SK-N-SH (cell line): ENCODE data around the gene PPP1R1C. TPM values are rescaled to one million over a fixed set of nuclear protein-coding genes. Genes with fewer than 3 reads are reported as not detected.

Source experiments
- CTCF ChIA-PET: fragments of 300-600, 350-600 bp; formaldehyde crosslinking; extraction: SDS; loops from one replicate; lab custom pipeline; 2021; lab: Yijun Ruan, JAX
- POLR2A ChIA-PET: fragments of 350-600 bp; sonication (Branson Sonifier 250); formaldehyde crosslinking; extraction: SDS; loops from one replicate; lab custom pipeline; 2020; ENCODE audit warnings: antibody characterized with exemption, inconsistent platforms; lab: Yijun Ruan, JAX
- DNase-seq: peaks from one replicate; pipeline ENCODE4 v3.0.0; 2012
- H2AFZ ChIP-seq: fragments of 200-600 bp; sonication (generic); 2 replicates; pipeline ENCODE4 v1.8.1; 2016; ENCODE audit warnings: antibody characterized with exemption, mild to moderate bottlenecking, low read depth
- H3F3A ChIP-seq: fragments of 200-600 bp; sonication (generic); replicated peaks from 2 replicates; pipeline ENCODE3; 2016; ENCODE audit warnings: antibody characterized with exemption, mild to moderate bottlenecking; ENCODE audit not compliant: insufficient read depth
- H3K27ac ChIP-seq, 2 experiments: fragments of 200-500 bp in 1 of 2; fragments of 200-600 bp in 1 of 2; sonication (Bioruptor generic) in 1 of 2; sonication (generic), shearing (Covaris generic) in 1 of 2; 2 replicates each; pipeline versions ENCODE4 v1.5.1 to v1.6.1; 2014 to 2016; ENCODE audit warnings: low read depth in 2 of 2, inconsistent platforms in 1 of 2, low read length in 1 of 2, mild to moderate bottlenecking in 1 of 2, mixed read lengths in 1 of 2
- H3K27me3 ChIP-seq: fragments of 200-600 bp; sonication (generic), shearing (Covaris generic); 2 replicates; pipeline ENCODE4 v1.6.1; 2016; ENCODE audit warnings: mixed run types; ENCODE audit not compliant: insufficient read depth
- H3K36me3 ChIP-seq, 2 experiments: fragments of 200-500 bp in 1 of 2; fragments of 200-600 bp in 1 of 2; sonication (Bioruptor generic) in 1 of 2; sonication (generic) in 1 of 2; replicated peaks in 1 of 2; 2 replicates each; pipeline versions ENCODE3 to v1.5.1; 2014 to 2016; ENCODE audit warnings: low read length in 1 of 2, mild to moderate bottlenecking in 1 of 2; ENCODE audit not compliant: insufficient read depth in 2 of 2, control insufficient read depth in 1 of 2
- H3K4me1 ChIP-seq, 2 experiments: fragments of 200-500 bp in 1 of 2; fragments of 200-600 bp in 1 of 2; sonication (Bioruptor generic) in 1 of 2; sonication (generic), shearing (Covaris generic) in 1 of 2; 2 replicates each; pipeline versions ENCODE4 v1.5.1 to v1.6.1; 2014 to 2016; ENCODE audit warnings: low read depth in 1 of 2, low read length in 1 of 2, mixed run types in 1 of 2; ENCODE audit not compliant: insufficient read depth in 2 of 2, control insufficient read depth in 1 of 2
- H3K4me2 ChIP-seq: fragments of 200-600 bp; sonication (generic), shearing (Covaris generic); 2 replicates; pipeline ENCODE4 v1.6.1; 2017; ENCODE audit warnings: mixed run types
- H3K4me3 ChIP-seq, 2 experiments: fragments of 200-500 bp in 1 of 2; fragments of 200-600 bp in 1 of 2; sonication (Bioruptor generic) in 1 of 2; sonication (generic), shearing (Covaris generic) in 1 of 2; 2 replicates each; pipeline versions ENCODE4 v1.5.1 to v1.8.1; 2014 to 2016; ENCODE audit warnings: low read depth in 2 of 2, inconsistent platforms in 1 of 2, low read length in 1 of 2, mild to moderate bottlenecking in 1 of 2, mixed read lengths in 1 of 2, moderate library complexity in 1 of 2
- H3K79me2 ChIP-seq: fragments of 200-600 bp; sonication (generic); 2 replicates; pipeline ENCODE4 v1.8.1; 2017; ENCODE audit warnings: mild to moderate bottlenecking; ENCODE audit not compliant: insufficient read depth
- H3K9ac ChIP-seq: fragments of 200-600 bp; sonication (generic); 2 replicates; pipeline ENCODE4 v1.6.1; 2017; ENCODE audit warnings: mixed run types
- H3K9me2 ChIP-seq: fragments of 200-600 bp; sonication (generic); 2 replicates; pipeline ENCODE4 v1.6.1; 2017; ENCODE audit warnings: mixed run types
- H3K9me3 ChIP-seq: fragments of 200-600 bp; sonication (generic); 2 replicates; pipeline ENCODE4 v1.6.1; 2017; ENCODE audit warnings: mixed run types, mild to moderate bottlenecking, moderate library complexity
- H4K20me1 ChIP-seq: fragments of 200-600 bp; sonication (generic); 2 replicates; pipeline ENCODE4 v1.6.1; 2017; ENCODE audit warnings: mild to moderate bottlenecking, mixed run types; ENCODE audit not compliant: insufficient read depth
- CHD2 ChIP-seq: fragments of 150-350 bp; IDR thresholded peaks from 2 replicates; pipeline ENCODE4 v1.6.1; 2018; ENCODE audit warnings: low read length; ENCODE audit not compliant: partially characterized antibody
- CTCF ChIP-seq: fragments of 200-600 bp; sonication (generic); IDR thresholded peaks from 2 replicates; pipeline ENCODE4 v1.6.1; 2017; ENCODE audit warnings: antibody characterized with exemption, mild to moderate bottlenecking, moderate library complexity
- ELF1 ChIP-seq: IDR thresholded peaks from 2 replicates; pipeline ENCODE4 v1.4.0; 2012
- FOSL2 ChIP-seq: IDR thresholded peaks from 2 replicates; pipeline ENCODE4 v1.4.0; 2012; ENCODE audit warnings: low read depth, mild to moderate bottlenecking, moderate library complexity, borderline replicate concordance
- JUND ChIP-seq: IDR thresholded peaks from 2 replicates; pipeline ENCODE4 v1.4.0; 2012
- MEF2A ChIP-seq: IDR thresholded peaks from 2 replicates; pipeline ENCODE4 v1.4.0; 2012; ENCODE audit warnings: low read depth, borderline replicate concordance
- MXI1 ChIP-seq: IDR thresholded peaks from 2 replicates; pipeline ENCODE4 v1.6.1; 2012; ENCODE audit warnings: mild to moderate bottlenecking, low read depth, low read length, improper control_type of control experiment
- NFIC ChIP-seq: IDR thresholded peaks from 2 replicates; pipeline ENCODE4 v1.4.0; 2012; ENCODE audit warnings: borderline replicate concordance
- NRF1 ChIP-seq: IDR thresholded peaks from 2 replicates; pipeline ENCODE4 v1.6.1; 2012; ENCODE audit warnings: low read depth, mild to moderate bottlenecking, low read length
- RAD21 ChIP-seq: IDR thresholded peaks from 2 replicates; pipeline ENCODE4 v1.6.1; 2012; ENCODE audit warnings: mild to moderate bottlenecking, low read length
- SIN3A ChIP-seq: IDR thresholded peaks from 2 replicates; pipeline ENCODE4 v1.6.1; 2012; ENCODE audit warnings: low read depth, mild to moderate bottlenecking, low read length, moderate library complexity, borderline replicate concordance
- SMC3 ChIP-seq: IDR thresholded peaks from 2 replicates; pipeline ENCODE4 v1.6.1; 2012; ENCODE audit warnings: low read depth, low read length, improper control_type of control experiment
- TAF1 ChIP-seq: IDR thresholded peaks from 2 replicates; pipeline ENCODE4 v1.6.1; 2012; ENCODE audit warnings: low read depth, mild to moderate bottlenecking, low read length, moderate library complexity, borderline replicate concordance
- TEAD4 ChIP-seq: IDR thresholded peaks from 2 replicates; pipeline ENCODE4 v1.4.0; 2012; ENCODE audit warnings: mild to moderate bottlenecking, borderline replicate concordance; ENCODE audit not compliant: insufficient read depth
- YY1 ChIP-seq: IDR thresholded peaks from 2 replicates; pipeline ENCODE4 v1.4.0; 2012; ENCODE audit warnings: low read depth, mild to moderate bottlenecking
- WGBS: methylation state at CpG from one replicate; pipeline ENCODE4 v1.1.6; 2017; ENCODE audit warnings: low lambda C conversion rate; 5-methylcytosine and 5-hydroxymethylcytosine counted together
- polyA plus RNA-seq, 3 experiments: library from polyadenylated mRNA; depleted of rRNA; stranded (reverse); fragments of >200 nt; gene quantifications; 2 replicates each; pipeline ENCODE4 v1.2.3, GENCODE V29; 2012
- TF ChIP-seq, protein P1 (sequence below): IDR thresholded peaks from 2 replicates; pipeline ENCODE4 v1.4.0; 2012; ENCODE audit warnings: low read depth, borderline replicate concordance
- TF ChIP-seq, protein P2 (sequence below): IDR thresholded peaks from 2 replicates; pipeline ENCODE4 v1.4.0; 2012; ENCODE audit warnings: low read depth, borderline replicate concordance
- TF ChIP-seq, protein P3 (sequence below): IDR thresholded peaks from 2 replicates; pipeline ENCODE4 v1.6.1; 2012; ENCODE audit warnings: mild to moderate bottlenecking, low read depth, low read length, moderate library complexity

PPP1R1C gene
- polyA plus RNA-seq, 1 of the 3 experiments (the other 2 are of a cell fraction) = 0.41 TPM

- H2AFZ ChIP-seq = no peak overlapping the region
- peaks cover 9% of the 10 kb centered on the region; the same call in 1 of the 2 replicates for H3K9me3 ChIP-seq
- 31% methylated on average over 3 of the region's 5 CpGs for WGBS
- no peaks in the 10 kb centered on the region for H3K9me2 ChIP-seq
- DNase-seq = no peak
- no peak overlapping the region for H3K4me2 ChIP-seq
- H3K79me2 ChIP-seq = no peaks in the 10 kb centered on the region
- H3K27ac ChIP-seq = no peak overlapping the region
- no peaks in the 10 kb centered on the region for H3K36me3 ChIP-seq
- no peak overlapping the region for H3K4me3 ChIP-seq
- H3K9ac ChIP-seq = no peak overlapping the region
- ChIA-PET CTCF (no interaction called here), POLR2A (no interaction called here)
- no peaks in the 10 kb centered on the region for H3K27me3 ChIP-seq
- no peaks in the 10 kb centered on the region; a peak in 1 of 4 replicates for H3K4me1 ChIP-seq
- TF ChIP-seq, protein P1, sequence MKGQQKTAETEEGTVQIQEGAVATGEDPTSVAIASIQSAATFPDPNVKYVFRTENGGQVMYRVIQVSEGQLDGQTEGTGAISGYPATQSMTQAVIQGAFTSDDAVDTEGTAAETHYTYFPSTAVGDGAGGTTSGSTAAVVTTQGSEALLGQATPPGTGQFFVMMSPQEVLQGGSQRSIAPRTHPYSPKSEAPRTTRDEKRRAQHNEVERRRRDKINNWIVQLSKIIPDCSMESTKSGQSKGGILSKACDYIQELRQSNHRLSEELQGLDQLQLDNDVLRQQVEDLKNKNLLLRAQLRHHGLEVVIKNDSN = no peak
- no peak for TF ChIP-seq MEF2A
- no peak for TF ChIP-seq MXI1
- TF ChIP-seq, protein P2, sequence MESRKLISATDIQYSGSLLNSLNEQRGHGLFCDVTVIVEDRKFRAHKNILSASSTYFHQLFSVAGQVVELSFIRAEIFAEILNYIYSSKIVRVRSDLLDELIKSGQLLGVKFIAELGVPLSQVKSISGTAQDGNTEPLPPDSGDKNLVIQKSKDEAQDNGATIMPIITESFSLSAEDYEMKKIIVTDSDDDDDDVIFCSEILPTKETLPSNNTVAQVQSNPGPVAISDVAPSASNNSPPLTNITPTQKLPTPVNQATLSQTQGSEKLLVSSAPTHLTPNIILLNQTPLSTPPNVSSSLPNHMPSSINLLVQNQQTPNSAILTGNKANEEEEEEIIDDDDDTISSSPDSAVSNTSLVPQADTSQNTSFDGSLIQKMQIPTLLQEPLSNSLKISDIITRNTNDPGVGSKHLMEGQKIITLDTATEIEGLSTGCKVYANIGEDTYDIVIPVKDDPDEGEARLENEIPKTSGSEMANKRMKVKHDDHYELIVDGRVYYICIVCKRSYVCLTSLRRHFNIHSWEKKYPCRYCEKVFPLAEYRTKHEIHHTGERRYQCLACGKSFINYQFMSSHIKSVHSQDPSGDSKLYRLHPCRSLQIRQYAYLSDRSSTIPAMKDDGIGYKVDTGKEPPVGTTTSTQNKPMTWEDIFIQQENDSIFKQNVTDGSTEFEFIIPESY = no peak
- no peak for TF ChIP-seq SMC3
- no peak for TF ChIP-seq ELF1
- TF ChIP-seq TEAD4 = no peak
- H3F3A ChIP-seq = no peaks in the 10 kb centered on the region
- no peaks in the 10 kb centered on the region for H4K20me1 ChIP-seq
Measured at GRCh38 chr2:182014284-182014683, 28.6 kb downstream of the PPP1R1C start.

- no peak for DNase-seq
Measured at GRCh38 chr2:182015334-182016109, 29.9 kb downstream of the PPP1R1C start.

More at GRCh38 chr2:182015334-182016109, 29.9 kb downstream of the PPP1R1C start:
- H3F3A ChIP-seq = no peaks in the 10 kb centered on the region
- H3K27me3 ChIP-seq = no peaks in the 10 kb centered on the region
- H3K36me3 ChIP-seq = no peaks in the 10 kb centered on the region
- no peak overlapping the region for H3K27ac ChIP-seq
- no peaks in the 10 kb centered on the region for H3K9me2 ChIP-seq
- no peak overlapping the region for H3K4me2 ChIP-seq
- H3K9ac ChIP-seq = no peak overlapping the region
- H3K4me3 ChIP-seq = no peak overlapping the region
- H3K9me3 ChIP-seq = peaks cover 9% of the 10 kb centered on the region; the same call in 1 of the 2 replicates
- H3K79me2 ChIP-seq = no peaks in the 10 kb centered on the region
- ChIA-PET POLR2A (no interaction called here), CTCF (no interaction called here)
- TF ChIP-seq, protein P3, sequence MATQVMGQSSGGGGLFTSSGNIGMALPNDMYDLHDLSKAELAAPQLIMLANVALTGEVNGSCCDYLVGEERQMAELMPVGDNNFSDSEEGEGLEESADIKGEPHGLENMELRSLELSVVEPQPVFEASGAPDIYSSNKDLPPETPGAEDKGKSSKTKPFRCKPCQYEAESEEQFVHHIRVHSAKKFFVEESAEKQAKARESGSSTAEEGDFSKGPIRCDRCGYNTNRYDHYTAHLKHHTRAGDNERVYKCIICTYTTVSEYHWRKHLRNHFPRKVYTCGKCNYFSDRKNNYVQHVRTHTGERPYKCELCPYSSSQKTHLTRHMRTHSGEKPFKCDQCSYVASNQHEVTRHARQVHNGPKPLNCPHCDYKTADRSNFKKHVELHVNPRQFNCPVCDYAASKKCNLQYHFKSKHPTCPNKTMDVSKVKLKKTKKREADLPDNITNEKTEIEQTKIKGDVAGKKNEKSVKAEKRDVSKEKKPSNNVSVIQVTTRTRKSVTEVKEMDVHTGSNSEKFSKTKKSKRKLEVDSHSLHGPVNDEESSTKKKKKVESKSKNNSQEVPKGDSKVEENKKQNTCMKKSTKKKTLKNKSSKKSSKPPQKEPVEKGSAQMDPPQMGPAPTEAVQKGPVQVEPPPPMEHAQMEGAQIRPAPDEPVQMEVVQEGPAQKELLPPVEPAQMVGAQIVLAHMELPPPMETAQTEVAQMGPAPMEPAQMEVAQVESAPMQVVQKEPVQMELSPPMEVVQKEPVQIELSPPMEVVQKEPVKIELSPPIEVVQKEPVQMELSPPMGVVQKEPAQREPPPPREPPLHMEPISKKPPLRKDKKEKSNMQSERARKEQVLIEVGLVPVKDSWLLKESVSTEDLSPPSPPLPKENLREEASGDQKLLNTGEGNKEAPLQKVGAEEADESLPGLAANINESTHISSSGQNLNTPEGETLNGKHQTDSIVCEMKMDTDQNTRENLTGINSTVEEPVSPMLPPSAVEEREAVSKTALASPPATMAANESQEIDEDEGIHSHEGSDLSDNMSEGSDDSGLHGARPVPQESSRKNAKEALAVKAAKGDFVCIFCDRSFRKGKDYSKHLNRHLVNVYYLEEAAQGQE = no peak
- TF ChIP-seq JUND (no peak), RAD21 (no peak), FOSL2 (no peak), NFIC (no peak), CHD2 (no peak), TAF1 (no peak), SIN3A (no peak), YY1 (no peak), NRF1 (no peak), ELF1 (no peak), CTCF (no peak)
- TF ChIP-seq, protein P1 = no peak
- no peaks in the 10 kb centered on the region; a peak in 1 of 4 replicates for H3K4me1 ChIP-seq
- no peaks in the 10 kb centered on the region for H4K20me1 ChIP-seq
- no peak overlapping the region for H2AFZ ChIP-seq
- 100% methylated on average over 1 of the region's 5 CpGs for WGBS
